IPS-20b (cell line): ENCODE results near the gene LRRC32.
"Not testable (repeated sequence)": the region's sequence is repeated elsewhere in the genome, so short reads cannot be mapped to it uniquely, and the experiment has no call there.

Source experiments
- H3K27ac ChIP-seq: one replicate; pipeline ENCODE4 v1.5.1; 2013; ENCODE audit warnings: low read length
- H3K27me3 ChIP-seq: 2 replicates; pipeline ENCODE4 v1.6.1; 2013; ENCODE audit warnings: mild to moderate bottlenecking, low read length, inconsistent platforms; ENCODE audit not compliant: insufficient read depth
- H3K36me3 ChIP-seq: 2 replicates; pipeline ENCODE4 v1.6.1; 2013; ENCODE audit warnings: low read depth, mild to moderate bottlenecking, inconsistent platforms, low read length, moderate library complexity; ENCODE audit not compliant: insufficient read depth
- H3K4me1 ChIP-seq: 2 replicates; pipeline ENCODE4 v1.6.1; 2013; ENCODE audit warnings: mild to moderate bottlenecking, control low read depth, inconsistent platforms, low read length, moderate library complexity; ENCODE audit not compliant: insufficient read depth
- H3K4me3 ChIP-seq: 2 replicates; pipeline ENCODE4 v1.5.1; 2013; ENCODE audit warnings: mild to moderate bottlenecking, low read length, inconsistent platforms
- H3K9ac ChIP-seq: 2 replicates; pipeline ENCODE4 v1.6.1; 2013; ENCODE audit warnings: low read depth, mild to moderate bottlenecking, inconsistent platforms, low read length, moderate library complexity
- H3K9me3 ChIP-seq: 2 replicates; pipeline ENCODE4 v1.6.1; 2013; ENCODE audit warnings: mild to moderate bottlenecking, low read depth, low read length, inconsistent platforms; ENCODE audit not compliant: insufficient read depth

The LRRC32 gene

DNA sequence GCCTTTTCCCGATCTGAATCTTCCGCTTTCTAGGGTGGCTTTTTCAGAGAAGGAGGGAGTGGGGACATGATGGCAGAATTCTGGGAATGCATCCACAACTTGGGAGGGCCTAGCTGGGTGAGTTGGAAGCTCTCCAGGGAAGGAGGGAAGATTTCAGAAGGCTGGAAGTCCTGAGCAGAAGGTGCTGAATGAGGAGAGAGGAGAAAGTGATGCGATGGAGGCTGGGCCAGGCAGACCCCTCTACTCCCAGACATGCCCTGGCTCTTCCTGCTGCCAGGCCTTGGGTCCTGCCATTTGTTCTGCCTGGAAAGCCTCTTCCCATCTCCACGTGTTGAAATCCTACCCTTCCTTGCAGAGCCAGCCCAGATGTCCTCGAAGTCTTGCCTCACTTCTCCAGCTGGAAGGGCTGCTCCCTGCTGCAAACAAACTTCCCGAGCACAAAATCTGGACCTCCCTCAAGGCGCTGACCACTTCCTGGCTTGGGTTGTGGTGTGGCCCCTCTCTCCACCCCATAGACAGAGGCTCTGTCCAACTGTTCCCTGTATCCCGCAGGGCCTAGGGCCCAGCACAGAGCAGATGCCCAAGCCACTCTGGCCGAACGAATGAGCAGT is 16.8 kb downstream of the LRRC32 start:
- no peaks in the 10 kb centered on the region for H3K9me3 ChIP-seq
- H3K4me3 ChIP-seq: no peak overlapping the region
- H3K27ac ChIP-seq: no peak overlapping the region
- no peak overlapping the region for H3K9ac ChIP-seq
- no peaks in the 10 kb centered on the region for H3K27me3 ChIP-seq
- H3K4me1 ChIP-seq: no peaks in the 10 kb centered on the region
- H3K36me3 ChIP-seq: no peaks in the 10 kb centered on the region

DNA sequence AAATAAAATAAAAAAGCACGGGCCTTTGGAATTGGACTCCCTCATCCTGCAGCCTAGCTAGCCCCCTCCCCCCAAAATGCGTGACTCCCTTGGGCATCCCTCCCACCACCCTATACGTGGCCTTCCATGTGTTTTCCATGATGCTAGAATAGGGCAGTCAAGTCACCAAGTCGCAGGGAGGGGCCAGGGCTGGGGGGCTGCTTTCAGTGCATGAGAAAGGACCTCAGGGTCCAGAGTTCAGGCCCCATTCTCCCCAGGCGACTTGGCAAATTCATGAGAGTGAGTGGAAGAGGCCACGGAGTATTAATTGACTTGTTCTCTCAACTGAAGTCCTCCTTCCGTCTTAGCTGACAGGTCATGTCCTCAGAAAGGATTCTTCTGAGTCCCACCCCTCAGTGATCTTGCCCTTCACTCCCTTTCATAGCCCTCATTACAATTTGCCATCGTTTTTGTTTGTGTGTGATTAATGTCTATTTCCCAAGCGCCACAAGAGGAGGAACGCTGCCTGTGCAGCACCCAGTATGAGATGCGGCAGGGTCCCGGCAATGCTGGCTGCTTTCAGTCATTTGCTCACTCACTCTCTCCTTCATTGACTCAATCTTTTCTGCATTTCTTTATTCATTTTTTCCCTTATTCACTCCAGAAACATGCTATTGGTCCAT is 17.4 kb downstream of the LRRC32 start:
- no peaks in the 10 kb centered on the region for H3K27me3 ChIP-seq
- no peaks in the 10 kb centered on the region for H3K36me3 ChIP-seq
- H3K4me3 ChIP-seq: no peak overlapping the region
- no peak overlapping the region for H3K27ac ChIP-seq
- no peaks in the 10 kb centered on the region for H3K9me3 ChIP-seq
- H3K4me1 ChIP-seq: no peaks in the 10 kb centered on the region
- no peak overlapping the region for H3K9ac ChIP-seq

DNA sequence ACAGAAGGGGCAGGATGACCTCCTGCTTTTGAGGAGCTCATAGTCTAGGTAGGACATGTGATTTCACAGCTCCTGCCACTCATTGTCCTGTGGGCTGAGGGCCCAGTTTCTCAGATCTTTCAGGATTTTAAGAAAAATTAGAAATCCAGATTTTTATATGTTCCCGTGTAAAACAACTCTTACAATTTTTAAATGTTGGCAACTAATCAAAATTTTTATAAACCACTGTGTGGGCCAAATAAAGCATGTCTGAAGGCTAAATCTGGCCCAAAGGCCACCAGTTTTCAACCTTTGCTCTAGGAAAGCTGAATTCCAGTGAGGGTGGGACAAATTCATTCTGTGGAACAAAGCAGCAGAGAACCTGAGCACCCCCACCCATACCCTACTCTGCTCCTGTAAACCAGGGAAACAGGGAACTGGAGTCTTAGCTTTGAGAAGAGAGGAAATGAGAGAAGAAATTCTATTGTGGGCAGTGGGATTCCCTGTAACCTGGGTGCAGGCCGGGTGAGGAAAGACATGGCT is 20.6 kb downstream of the LRRC32 start:
- peaks cover 5% of the 10 kb centered on the region; the same call in 1 of the 2 replicates for H3K9me3 ChIP-seq
- no peaks in the 10 kb centered on the region for H3K36me3 ChIP-seq
- no peak overlapping the region for H3K9ac ChIP-seq
- H3K4me3 ChIP-seq: no peak overlapping the region
- H3K4me1 ChIP-seq: no peaks in the 10 kb centered on the region
- H3K27ac ChIP-seq: no peak overlapping the region
- H3K27me3 ChIP-seq: no peaks in the 10 kb centered on the region

DNA sequence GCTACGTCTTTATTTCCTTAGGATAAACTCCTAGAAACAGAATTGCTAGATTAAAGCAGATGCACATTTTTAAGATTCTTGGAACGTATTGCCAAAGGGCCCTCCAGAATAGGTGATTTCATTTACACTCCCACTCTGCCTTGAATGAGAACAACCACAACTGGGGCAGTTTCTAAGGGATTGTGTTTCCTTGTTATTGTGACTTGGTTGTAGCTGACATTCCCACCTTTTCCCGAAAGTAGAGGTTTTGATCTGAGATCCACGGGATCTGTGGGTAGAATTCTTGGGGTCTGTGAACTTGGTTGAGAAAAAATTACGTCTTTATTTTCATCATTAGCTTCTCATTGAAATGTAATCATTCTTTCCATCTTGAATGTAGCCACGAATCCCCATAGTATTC is 21.5 kb downstream of the LRRC32 start:
- no peak overlapping the region for H3K4me3 ChIP-seq

DNA sequence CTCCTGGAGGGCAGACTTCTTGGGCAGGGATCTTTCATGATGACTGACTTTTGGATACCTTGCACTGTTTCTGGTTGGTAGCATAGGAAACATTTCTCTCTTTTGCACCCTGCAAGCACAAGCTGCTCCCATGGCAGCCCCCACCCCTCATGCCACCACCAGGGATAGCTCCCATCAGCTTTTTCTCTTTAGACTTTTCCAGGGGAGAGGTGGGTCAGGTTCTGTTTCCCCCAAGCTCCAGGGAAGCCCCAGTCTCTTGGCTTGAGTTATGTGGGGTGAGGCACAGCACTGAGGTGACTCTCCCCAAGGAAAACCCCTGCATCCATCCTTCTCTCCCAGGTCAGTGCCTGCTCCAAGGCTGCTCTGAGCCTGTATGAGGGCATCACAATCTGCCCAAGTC is 22.5 kb downstream of the LRRC32 start:
- Histone ChIP-seq H3K9ac (no peak overlapping the region), H3K4me1 (no peaks in the 10 kb centered on the region), H3K36me3 (no peaks in the 10 kb centered on the region), H3K9me3 (peaks cover 5% of the 10 kb centered on the region; the same call in 1 of the 2 replicates), H3K4me3 (no peak overlapping the region), H3K27me3 (no peaks in the 10 kb centered on the region), H3K27ac (no peak overlapping the region)

More for the DNA sequence above, 21.5 kb downstream of the LRRC32 start:
- peaks cover 5% of the 10 kb centered on the region; the same call in 1 of the 2 replicates for H3K9me3 ChIP-seq
- H3K36me3 ChIP-seq: no peaks in the 10 kb centered on the region
- H3K27ac ChIP-seq: no peak overlapping the region
- no peaks in the 10 kb centered on the region for H3K27me3 ChIP-seq
- no peaks in the 10 kb centered on the region for H3K4me1 ChIP-seq
- no peak overlapping the region for H3K9ac ChIP-seq

DNA sequence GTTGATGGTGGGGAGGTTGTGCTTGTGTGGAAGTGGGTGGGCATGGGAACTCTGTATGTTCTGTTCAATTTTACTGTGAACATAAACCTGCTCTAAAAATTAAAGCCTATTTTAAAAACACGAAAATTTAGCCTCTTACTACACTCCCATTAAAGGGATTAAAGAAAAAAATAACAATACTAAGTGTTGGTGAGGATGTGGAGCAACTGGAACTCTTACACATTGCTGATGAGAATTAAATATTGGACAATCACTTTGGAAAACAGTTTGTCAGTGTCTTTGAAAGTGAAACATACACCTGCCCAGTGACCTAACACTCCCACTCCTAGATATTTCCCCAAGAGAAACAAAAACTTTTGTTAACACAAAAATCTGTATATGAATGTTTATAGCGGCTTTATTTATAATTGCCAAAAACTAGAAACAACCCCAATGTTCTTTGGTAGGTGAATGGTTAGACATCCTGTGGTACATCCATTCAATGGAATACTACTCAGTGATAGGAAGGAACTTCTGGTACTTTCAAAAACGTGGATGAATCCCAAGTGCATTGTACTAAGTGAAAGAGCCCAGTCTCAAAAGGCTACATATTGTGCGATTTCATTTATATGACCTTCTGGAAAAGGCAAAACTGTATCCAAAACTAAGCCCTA is 23.5 kb downstream of the LRRC32 start:
- H3K27me3 ChIP-seq: no peaks in the 10 kb centered on the region
- H3K4me3 ChIP-seq: no peak overlapping the region
- peaks cover 5% of the 10 kb centered on the region; the same call in 1 of the 2 replicates for H3K9me3 ChIP-seq
- H3K36me3 ChIP-seq: no peaks in the 10 kb centered on the region
- no peak overlapping the region for H3K27ac ChIP-seq
- H3K9ac ChIP-seq: no peak overlapping the region
- no peaks in the 10 kb centered on the region for H3K4me1 ChIP-seq

DNA sequence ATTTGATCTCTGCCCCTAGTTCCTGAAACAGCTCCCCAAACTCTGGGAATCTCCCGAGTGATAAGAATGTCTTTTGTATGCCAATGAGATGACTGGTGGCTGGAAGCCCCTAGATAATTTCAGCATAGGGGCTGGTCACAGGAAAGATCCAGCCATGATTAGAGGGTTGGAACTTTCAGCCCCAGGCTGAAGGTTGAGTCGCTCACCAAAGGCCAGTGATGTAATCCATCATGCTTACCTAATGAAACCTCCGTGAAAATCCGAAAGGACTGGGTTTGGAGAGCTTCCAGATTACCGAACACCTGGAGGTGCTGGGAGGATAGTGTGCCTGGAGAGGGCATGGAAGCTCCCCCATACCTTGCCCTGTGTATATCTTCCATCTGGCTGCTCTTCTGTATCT is 26.0 kb downstream of the LRRC32 start:
- Histone ChIP-seq H3K9ac (no peak overlapping the region), H3K4me1 (no peaks in the 10 kb centered on the region), H3K4me3 (no peak overlapping the region), H3K27me3 (no peaks in the 10 kb centered on the region), H3K27ac (no peak overlapping the region), H3K9me3 (peaks cover 5% of the 10 kb centered on the region; the same call in 1 of the 2 replicates), H3K36me3 (no peaks in the 10 kb centered on the region)

DNA sequence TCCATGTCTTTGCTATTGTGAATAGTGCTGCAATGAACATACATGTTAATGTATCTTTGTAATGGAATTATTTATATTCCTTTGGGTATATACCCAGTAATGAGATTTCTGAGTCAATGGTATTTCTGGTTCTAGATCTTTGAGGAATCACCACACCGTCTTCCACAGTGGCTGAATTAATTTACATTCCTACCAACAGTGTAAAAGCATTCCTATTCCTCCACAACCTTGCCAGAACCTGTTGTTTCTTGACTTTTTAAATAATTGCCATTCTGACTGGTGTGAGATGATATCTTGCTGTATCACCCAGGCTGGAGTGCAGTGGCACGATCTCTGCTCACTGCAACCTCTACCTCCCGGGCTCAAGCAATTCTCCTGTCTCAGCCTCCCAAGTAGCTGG is 26.8 kb downstream of the LRRC32 start:
- H3K27me3 ChIP-seq, H3K36me3 ChIP-seq, H3K27ac ChIP-seq, H3K4me1 ChIP-seq, H3K9me3 ChIP-seq, H3K4me3 ChIP-seq, H3K9ac ChIP-seq: not testable (repeated sequence)

DNA sequence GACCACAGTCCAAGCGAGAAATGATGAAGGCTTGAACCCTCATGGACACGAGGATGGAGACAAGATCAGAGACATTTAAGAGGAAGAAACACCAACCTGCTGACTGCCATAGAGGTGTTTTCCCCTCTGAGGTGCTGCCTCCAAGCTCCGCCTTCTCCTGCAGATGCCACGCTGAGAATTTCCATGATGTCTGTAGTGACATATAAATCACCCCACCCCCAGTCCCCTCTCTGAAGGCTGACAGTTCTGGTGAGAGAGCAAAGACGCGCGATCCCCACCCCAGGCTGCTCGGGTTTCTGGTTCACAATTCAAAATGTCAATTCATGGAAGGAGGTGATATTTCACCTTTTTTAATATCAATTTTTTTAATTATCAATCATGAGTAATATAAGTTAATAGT is 28.2 kb downstream of the LRRC32 start:
- Histone ChIP-seq H3K9ac (no peak overlapping the region), H3K27me3 (no peaks in the 10 kb centered on the region), H3K36me3 (no peaks in the 10 kb centered on the region), H3K4me3 (no peak overlapping the region), H3K4me1 (no peaks in the 10 kb centered on the region), H3K27ac (no peak overlapping the region), H3K9me3 (peaks cover 3% of the 10 kb centered on the region; the same call in 1 of the 2 replicates)

DNA sequence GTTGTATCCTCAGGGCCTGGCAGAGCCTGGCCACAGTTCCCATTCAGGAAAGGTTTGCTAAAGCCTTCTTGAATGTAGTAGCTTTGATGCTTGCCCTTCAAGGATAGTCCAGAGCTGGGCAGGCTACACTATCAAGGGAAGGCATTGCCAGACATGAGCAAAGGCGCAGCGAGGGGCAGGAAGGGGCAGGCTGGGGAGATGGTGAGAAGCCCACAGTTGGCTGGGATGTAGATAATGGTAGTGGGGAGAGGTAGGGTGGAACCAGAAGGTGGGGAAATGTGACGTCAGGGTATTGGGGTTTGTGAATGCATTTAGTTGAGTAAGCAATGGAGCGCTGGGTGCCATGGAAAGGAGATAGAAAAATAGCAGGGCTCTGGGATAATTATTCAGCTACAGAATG is 28.6 kb downstream of the LRRC32 start:
- Histone ChIP-seq H3K4me3 (no peak overlapping the region), H3K9ac (no peak overlapping the region), H3K9me3 (no peaks in the 10 kb centered on the region), H3K27me3 (no peaks in the 10 kb centered on the region), H3K27ac (no peak overlapping the region), H3K4me1 (no peaks in the 10 kb centered on the region), H3K36me3 (no peaks in the 10 kb centered on the region)

DNA sequence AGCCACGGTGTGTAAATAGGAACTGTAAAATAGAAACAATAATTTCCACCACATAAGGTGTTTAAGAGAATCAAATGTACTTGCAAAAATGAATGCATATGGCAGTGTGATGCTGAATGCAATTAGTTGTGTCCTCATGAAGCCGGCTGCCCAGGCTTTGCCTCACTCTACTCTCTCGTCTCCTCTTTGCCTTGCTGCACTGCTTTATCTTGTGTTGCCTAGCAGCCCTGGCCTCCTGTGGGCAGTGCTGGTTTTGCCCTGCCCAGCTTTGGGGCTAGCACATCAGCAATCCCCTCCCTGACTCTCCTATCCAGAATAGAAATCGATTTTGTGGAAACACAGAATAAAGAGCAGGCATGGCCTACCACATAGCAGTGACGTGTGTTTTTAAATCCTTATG is 30.0 kb downstream of the LRRC32 start:
- H3K9ac ChIP-seq: no peak overlapping the region
- no peak overlapping the region for H3K27ac ChIP-seq
- H3K4me1 ChIP-seq: no peaks in the 10 kb centered on the region
- H3K27me3 ChIP-seq: no peaks in the 10 kb centered on the region
- no peaks in the 10 kb centered on the region for H3K36me3 ChIP-seq
- no peak overlapping the region for H3K4me3 ChIP-seq
- H3K9me3 ChIP-seq: no peaks in the 10 kb centered on the region

DNA sequence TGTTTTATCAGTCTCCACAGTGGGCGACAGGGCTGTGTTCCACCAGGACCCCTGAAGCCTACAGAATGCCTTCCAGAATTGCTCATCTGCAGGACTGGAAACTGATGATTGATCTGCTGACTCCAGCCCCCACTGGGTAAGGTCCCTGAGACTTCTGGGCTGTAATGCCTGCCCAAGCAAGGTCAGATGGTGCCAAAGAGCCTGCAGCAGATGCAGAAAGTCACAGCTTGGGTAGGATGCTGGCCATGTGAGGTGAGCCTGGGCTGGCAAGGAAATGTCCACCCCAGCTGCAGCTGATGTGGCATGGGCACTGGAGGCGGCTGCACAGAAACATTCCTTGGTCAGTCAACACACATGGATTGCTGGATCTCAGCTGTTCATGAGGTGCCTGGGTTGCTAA is 30.9 kb downstream of the LRRC32 start:
- Histone ChIP-seq H3K27me3 (no peaks in the 10 kb centered on the region), H3K27ac (no peak overlapping the region)

More for the DNA sequence above, 30.9 kb downstream of the LRRC32 start:
- Histone ChIP-seq H3K9me3 (no peaks in the 10 kb centered on the region), H3K36me3 (no peaks in the 10 kb centered on the region), H3K9ac (no peak overlapping the region), H3K4me3 (no peak overlapping the region), H3K4me1 (no peaks in the 10 kb centered on the region)
